Measurements from ENCODE around the gene ITFG1.
"Not testable (repeated sequence)": the region's sequence is repeated elsewhere in the genome, so short reads cannot be mapped to it uniquely, and the experiment has no call there.

ITFG1 gene

GRCh38 chr16:47473792-47474191 lies 12.9 kb upstream of the ITFG1 start:
- no peak for TF ChIP-seq CTCF (IDR thresholded peaks at IDR 0.05; ENCODE audit: borderline replicate concordance, insufficient read depth, low read depth, low read length)
- no peak overlapping the region for H3K4me3 ChIP-seq (ENCODE audit: low read depth, low read length)

GRCh38 chr16:47473004-47473403 lies 12.1 kb upstream of the ITFG1 start:
- H3K4me3 ChIP-seq (ENCODE audit: low read depth, low read length), result not testable (repeated sequence)

GRCh38 chr16:47470810-47471209 lies 9.9 kb upstream of the ITFG1 start:
- no peak for TF ChIP-seq CTCF (IDR thresholded peaks at IDR 0.05; ENCODE audit: borderline replicate concordance, insufficient read depth, low read depth, low read length)
- no peak overlapping the region for H3K4me3 ChIP-seq (ENCODE audit: low read depth, low read length)

- no peak for TF ChIP-seq CTCF (IDR thresholded peaks at IDR 0.05; ENCODE audit: borderline replicate concordance, insufficient read depth, low read depth, low read length)
- H3K4me3 ChIP-seq (ENCODE audit: low read depth, low read length), result no peak overlapping the region
Observed at GRCh38 chr16:47470211-47470610, 9.3 kb upstream of the ITFG1 start.

- no peak overlapping the region for H3K4me3 ChIP-seq (ENCODE audit: low read depth, low read length)
- TF ChIP-seq CTCF (IDR thresholded peaks at IDR 0.05; ENCODE audit: borderline replicate concordance, insufficient read depth, low read depth, low read length), result no peak
Observed at GRCh38 chr16:47469227-47469626, 8.4 kb upstream of the ITFG1 start.

GRCh38 chr16:47468070-47468689 lies 7.3 kb upstream of the ITFG1 start:
- H3K4me3 ChIP-seq (ENCODE audit: low read depth, low read length), result not testable (repeated sequence)

GRCh38 chr16:47467501-47467900 lies 6.6 kb upstream of the ITFG1 start:
- no peak overlapping the region for H3K4me3 ChIP-seq (ENCODE audit: low read depth, low read length)
- TF ChIP-seq CTCF (IDR thresholded peaks at IDR 0.05; ENCODE audit: borderline replicate concordance, insufficient read depth, low read depth, low read length), result no peak

- no peak for TF ChIP-seq CTCF (IDR thresholded peaks at IDR 0.05; ENCODE audit: borderline replicate concordance, insufficient read depth, low read depth, low read length)
- no peak overlapping the region for H3K4me3 ChIP-seq (ENCODE audit: low read depth, low read length)
Observed at GRCh38 chr16:47465919-47466630, 5.2 kb upstream of the ITFG1 start.

Data from GM12875 (cell line).